Right lobe of liver (tissue), 4 donors: Measurements from ENCODE around the gene IGIP.

Experiments used
- POLR2A ChIP-seq: fragments of 450-650 bp; IDR thresholded peaks from one replicate; pipeline ENCODE4 v1.6.1; 2017; ENCODE audit warnings: antibody characterized with exemption, mild to moderate bottlenecking
- TF ChIP-seq, protein P1 (sequence below), 4 donors: fragments of 200-600 bp in 3 of 4; fragments of 450-650 bp in 1 of 4; IDR thresholded peaks; one replicate each; pipeline versions ENCODE4 v1.5.1 to v1.8.0; 2016 to 2022; ENCODE audit warnings: antibody characterized with exemption in 4 of 4, mild to moderate bottlenecking in 2 of 4
- donor health status: DM: no; HTN: no; CAD: no.
- donor health status: DM: no; HTN: no; CAD: no.
- donor health status: DM: no; HTN: yes; CAD: no.

DNA sequence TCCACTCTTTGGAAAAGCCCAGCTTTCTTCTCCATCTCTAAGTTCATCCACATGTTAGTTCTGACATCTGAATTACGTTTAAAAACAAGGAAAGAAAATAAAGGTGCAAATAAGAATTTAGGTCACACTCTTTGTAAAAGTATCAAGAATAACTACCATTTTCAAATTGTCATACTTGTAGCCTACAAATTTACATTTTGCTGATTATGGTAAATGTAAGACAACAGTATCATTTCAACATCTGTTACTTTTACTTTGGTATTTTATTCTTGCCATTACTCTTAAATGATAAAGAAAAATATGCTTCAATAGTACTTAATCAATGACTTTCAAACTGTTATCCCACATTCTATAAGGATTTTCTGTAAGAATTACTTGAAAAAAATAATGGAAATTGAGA, 21.6 kb upstream of the IGIP start:
- TF ChIP-seq, protein P1, sequence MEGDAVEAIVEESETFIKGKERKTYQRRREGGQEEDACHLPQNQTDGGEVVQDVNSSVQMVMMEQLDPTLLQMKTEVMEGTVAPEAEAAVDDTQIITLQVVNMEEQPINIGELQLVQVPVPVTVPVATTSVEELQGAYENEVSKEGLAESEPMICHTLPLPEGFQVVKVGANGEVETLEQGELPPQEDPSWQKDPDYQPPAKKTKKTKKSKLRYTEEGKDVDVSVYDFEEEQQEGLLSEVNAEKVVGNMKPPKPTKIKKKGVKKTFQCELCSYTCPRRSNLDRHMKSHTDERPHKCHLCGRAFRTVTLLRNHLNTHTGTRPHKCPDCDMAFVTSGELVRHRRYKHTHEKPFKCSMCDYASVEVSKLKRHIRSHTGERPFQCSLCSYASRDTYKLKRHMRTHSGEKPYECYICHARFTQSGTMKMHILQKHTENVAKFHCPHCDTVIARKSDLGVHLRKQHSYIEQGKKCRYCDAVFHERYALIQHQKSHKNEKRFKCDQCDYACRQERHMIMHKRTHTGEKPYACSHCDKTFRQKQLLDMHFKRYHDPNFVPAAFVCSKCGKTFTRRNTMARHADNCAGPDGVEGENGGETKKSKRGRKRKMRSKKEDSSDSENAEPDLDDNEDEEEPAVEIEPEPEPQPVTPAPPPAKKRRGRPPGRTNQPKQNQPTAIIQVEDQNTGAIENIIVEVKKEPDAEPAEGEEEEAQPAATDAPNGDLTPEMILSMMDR (IDR thresholded peaks at IDR 0.05): no peak
- TF ChIP-seq POLR2A: no peak
